ENCODE measurements around the gene PRPSAP1.
"Not testable (repeated sequence)": the region's sequence is repeated elsewhere in the genome, so short reads cannot be mapped to it uniquely, and the experiment has no call there.

The PRPSAP1 gene

GRCh38 chr17:76318586-76318985 lies 35.1 kb downstream of the PRPSAP1 start:
- DNase-seq (ENCODE audit: low spot score) = no peak

- no peak for DNase-seq (ENCODE audit: low spot score)
These were observed 36.2 kb downstream of the PRPSAP1 start for GRCh38 chr17:76317535-76317934.

GRCh38 chr17:76314392-76315227 lies 39.1 kb downstream of the PRPSAP1 start:
- DNase-seq (ENCODE audit: low spot score) = no peak

- DNase-seq (ENCODE audit: low spot score) = no peak
These were observed 41.0 kb downstream of the PRPSAP1 start for GRCh38 chr17:76312735-76313134.

- no peak for DNase-seq (ENCODE audit: low spot score)
These were observed 44.3 kb downstream of the PRPSAP1 start for GRCh38 chr17:76309461-76309860.

GRCh38 chr17:76307966-76308338 lies 45.8 kb downstream of the PRPSAP1 start, which contains the start of gene QRICH2:
TSS of gene QRICH2 (minus strand) at chr17:76308276. CDS start at chr17:76307998, 278 bp downstream.
- no peak for DNase-seq (ENCODE audit: low spot score)

GRCh38 chr17:76307299-76307965 lies 46.3 kb downstream of the PRPSAP1 start:
- DNase-seq (ENCODE audit: low spot score) = no peak

- DNase-seq (ENCODE audit: low spot score) = not testable (repeated sequence)
These were observed 48.6 kb downstream of the PRPSAP1 start for GRCh38 chr17:76305135-76305454.

GRCh38 chr17:76304226-76305134 lies 49.2 kb downstream of the PRPSAP1 start:
- no peak for DNase-seq (ENCODE audit: low spot score)

- DNase-seq (ENCODE audit: low spot score) = no peak
These were observed 56.3 kb downstream of the PRPSAP1 start for GRCh38 chr17:76297436-76297835.

- no peak for DNase-seq (ENCODE audit: low spot score)
These were observed 56.8 kb downstream of the PRPSAP1 start for GRCh38 chr17:76296889-76297288.

- DNase-seq (ENCODE audit: low spot score) = no peak
These were observed 57.5 kb downstream of the PRPSAP1 start for GRCh38 chr17:76296186-76296585.

GRCh38 chr17:76293106-76293505 lies 60.6 kb downstream of the PRPSAP1 start:
- no peak for DNase-seq (ENCODE audit: low spot score)

- DNase-seq (ENCODE audit: low spot score) = no peak
These were observed 61.1 kb downstream of the PRPSAP1 start for GRCh38 chr17:76292567-76292966.

- no peak for DNase-seq (ENCODE audit: low spot score)
These were observed 71.9 kb downstream of the PRPSAP1 start for GRCh38 chr17:76281573-76282371.

- DNase-seq (ENCODE audit: low spot score) = no peak
These were observed 73.1 kb downstream of the PRPSAP1 start for GRCh38 chr17:76280650-76281049.

GRCh38 chr17:76279742-76280287 lies 73.9 kb downstream of the PRPSAP1 start:
- no peak for DNase-seq (ENCODE audit: low spot score)

GRCh38 chr17:76278952-76279741 lies 74.6 kb downstream of the PRPSAP1 start:
- DNase-seq (ENCODE audit: low spot score) = peak; percentile 84

GRCh38 chr17:76278268-76278908 lies 75.3 kb downstream of the PRPSAP1 start:
- DNase-seq (ENCODE audit: low spot score) = no peak
